Measurements from ENCODE around the gene SEMA6D.

The SEMA6D gene

DNA sequence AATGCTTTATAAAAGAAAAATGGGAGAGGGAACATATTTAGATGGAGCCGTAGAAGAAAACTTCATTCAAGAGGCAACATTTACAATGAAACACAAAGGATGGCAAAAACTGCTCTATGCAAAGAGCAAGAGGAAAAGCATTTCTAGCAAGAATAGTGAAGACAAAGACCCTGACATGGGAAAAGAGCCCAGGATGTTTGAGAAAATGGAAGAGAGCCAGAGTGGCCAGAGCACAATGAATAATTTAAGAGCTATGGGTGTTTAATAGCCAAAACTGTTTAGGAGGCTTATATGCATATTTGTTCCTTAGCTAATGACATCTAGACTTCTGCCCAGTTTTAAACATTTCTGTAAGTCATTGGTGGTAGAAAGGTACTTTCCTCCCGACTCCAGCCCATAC lies 25.4 kb upstream of the SEMA6D start:
- Histone ChIP-seq H3K4me1 (no peaks in the 10 kb centered on the region), H3K27me3 (no peaks in the 10 kb centered on the region), H3K4me3 (ENCODE audit: low read depth, low read length) (no peak overlapping the region), H3K9me3 (no peaks in the 10 kb centered on the region), H3K36me3 (no peaks in the 10 kb centered on the region)
- TF ChIP-seq, protein P1, sequence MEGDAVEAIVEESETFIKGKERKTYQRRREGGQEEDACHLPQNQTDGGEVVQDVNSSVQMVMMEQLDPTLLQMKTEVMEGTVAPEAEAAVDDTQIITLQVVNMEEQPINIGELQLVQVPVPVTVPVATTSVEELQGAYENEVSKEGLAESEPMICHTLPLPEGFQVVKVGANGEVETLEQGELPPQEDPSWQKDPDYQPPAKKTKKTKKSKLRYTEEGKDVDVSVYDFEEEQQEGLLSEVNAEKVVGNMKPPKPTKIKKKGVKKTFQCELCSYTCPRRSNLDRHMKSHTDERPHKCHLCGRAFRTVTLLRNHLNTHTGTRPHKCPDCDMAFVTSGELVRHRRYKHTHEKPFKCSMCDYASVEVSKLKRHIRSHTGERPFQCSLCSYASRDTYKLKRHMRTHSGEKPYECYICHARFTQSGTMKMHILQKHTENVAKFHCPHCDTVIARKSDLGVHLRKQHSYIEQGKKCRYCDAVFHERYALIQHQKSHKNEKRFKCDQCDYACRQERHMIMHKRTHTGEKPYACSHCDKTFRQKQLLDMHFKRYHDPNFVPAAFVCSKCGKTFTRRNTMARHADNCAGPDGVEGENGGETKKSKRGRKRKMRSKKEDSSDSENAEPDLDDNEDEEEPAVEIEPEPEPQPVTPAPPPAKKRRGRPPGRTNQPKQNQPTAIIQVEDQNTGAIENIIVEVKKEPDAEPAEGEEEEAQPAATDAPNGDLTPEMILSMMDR (IDR thresholded peaks at IDR 0.05; ENCODE audit: low read depth, low read length) = no peak
- no peak for DNase-seq

DNA sequence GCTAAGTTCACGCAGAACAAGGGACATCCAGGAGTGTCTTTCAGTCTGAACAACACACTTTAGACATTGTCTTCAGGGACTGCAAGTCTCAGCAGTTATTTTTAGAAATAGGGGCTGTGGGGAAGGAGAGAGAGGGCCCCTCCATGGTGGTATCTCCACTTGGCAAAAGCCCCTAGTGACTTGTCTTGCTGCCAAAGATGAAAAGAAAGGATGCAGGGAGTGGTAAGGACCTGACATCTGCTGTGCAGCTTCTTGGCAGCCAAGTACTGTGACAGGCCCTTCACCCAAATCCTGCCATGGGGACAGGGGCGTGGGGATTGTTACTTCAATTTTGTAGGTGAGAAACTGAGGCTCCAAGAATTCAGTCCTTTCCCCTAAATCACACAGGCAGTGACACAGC lies 21.0 kb upstream of the SEMA6D start:
- TF ChIP-seq, protein P1 (IDR thresholded peaks at IDR 0.05; ENCODE audit: low read depth, low read length) = no peak
- no peaks in the 10 kb centered on the region for H3K9me3 ChIP-seq
- no peak overlapping the region for H3K4me3 ChIP-seq (ENCODE audit: low read depth, low read length)
- no peaks in the 10 kb centered on the region for H3K27me3 ChIP-seq
- H3K4me1 ChIP-seq = no peaks in the 10 kb centered on the region
- H3K36me3 ChIP-seq = no peaks in the 10 kb centered on the region
- no peak for DNase-seq

DNA sequence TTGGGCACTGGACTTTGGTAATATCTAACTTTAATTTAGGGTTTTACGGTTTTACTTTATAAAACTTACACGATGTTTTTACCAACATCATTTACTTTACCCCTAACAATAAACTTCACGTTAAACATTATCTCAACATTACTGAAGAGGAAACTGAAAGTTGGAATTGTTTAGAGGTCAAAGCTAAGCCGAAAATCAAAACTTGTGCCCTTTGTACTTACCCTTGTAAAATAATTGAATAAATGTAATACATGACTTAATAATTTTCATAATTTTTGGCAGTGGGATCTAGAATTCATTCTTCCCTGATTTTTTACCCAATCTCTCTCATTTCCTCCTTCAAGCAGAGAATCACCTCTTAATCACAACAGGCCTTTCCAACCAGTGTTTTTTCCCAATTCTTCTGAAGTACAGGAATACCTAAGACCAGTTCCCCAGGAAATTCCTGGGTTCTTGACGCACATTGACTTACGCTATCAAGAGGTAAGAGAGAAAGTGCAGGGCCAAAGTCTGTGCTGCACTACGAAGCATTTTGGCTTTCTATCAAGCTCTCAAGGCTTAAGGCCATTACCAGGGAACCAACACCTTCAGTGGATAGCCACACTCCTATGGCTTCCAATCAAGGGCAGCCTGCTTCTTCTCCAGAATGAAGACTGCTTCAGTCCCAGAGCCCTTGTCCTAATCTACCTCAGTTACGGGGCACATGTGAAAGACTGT lies 11.9 kb upstream of the SEMA6D start:
- TF ChIP-seq, protein P1 (IDR thresholded peaks at IDR 0.05; ENCODE audit: low read depth, low read length) = no peak
- no peaks in the 10 kb centered on the region for H3K36me3 ChIP-seq
- DNase-seq = no peak
- H3K4me3 ChIP-seq (ENCODE audit: low read depth, low read length) = no peak overlapping the region
- H3K4me1 ChIP-seq = peaks cover 29% of the 10 kb centered on the region
- H3K27me3 ChIP-seq = no peaks in the 10 kb centered on the region
- H3K9me3 ChIP-seq = no peaks in the 10 kb centered on the region

DNA sequence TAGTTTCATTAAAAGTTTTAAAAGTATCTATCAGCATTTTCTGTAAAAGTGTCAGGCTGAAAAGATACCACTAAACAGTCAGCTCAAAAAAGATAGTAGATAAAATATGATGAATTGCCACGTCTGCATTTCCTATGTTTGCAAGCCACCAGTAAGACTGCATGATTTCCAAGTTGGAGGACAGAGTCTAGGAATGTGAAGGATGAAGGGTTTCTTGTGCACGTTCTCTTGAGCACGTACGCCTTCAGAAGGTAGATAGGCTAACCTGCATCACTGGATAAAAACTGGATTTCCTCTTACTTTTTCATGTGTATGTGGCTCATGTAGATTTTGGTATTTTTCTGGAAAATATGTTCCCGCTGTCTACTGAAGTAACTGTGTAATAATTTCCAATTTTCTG lies 9.9 kb upstream of the SEMA6D start:
- no peaks in the 10 kb centered on the region for H3K36me3 ChIP-seq
- TF ChIP-seq, protein P1 (IDR thresholded peaks at IDR 0.05; ENCODE audit: low read depth, low read length) = no peak
- DNase-seq = no peak
- H3K9me3 ChIP-seq = no peaks in the 10 kb centered on the region
- no peaks in the 10 kb centered on the region for H3K27me3 ChIP-seq
- H3K4me1 ChIP-seq = peaks cover 29% of the 10 kb centered on the region
- H3K4me3 ChIP-seq (ENCODE audit: low read depth, low read length) = no peak overlapping the region

DNA sequence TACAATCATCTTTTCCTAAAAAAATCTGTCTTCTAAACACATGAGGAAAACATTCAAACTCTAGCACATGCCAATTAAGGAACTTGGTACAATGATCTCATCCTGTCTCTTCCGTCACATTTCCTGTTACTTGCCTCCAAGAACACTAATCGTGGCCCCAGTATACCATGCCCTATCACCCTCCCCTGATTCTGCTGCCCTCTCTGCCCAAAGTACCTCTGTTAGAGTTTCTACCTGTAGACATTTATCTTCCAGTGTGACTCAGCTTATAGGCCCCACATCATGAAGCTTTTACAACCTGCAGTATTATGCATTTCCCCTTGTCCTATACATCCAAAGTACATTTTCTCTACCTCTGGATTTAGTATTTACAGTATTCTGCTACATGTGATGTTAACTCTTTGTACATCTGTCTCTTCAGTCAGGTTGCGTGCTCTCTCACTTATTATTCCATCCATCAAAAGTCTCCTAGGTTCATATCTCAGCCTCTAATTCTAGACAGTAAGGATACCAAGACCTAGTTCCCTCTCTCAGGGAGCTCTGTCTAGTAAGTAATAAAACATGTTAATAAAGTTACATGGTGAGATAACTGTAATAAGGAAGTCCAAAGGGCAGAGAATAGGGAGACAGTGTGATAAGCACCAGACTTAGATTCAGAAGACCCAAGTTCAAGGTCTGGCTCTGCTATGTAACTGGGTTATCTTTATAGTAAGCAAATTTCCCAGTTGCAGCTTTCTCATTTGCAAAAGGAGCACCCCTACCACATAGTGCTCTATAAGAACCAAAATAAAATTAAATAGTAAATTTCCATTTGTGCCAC lies 8.9 kb upstream of the SEMA6D start:
- no peaks in the 10 kb centered on the region for H3K27me3 ChIP-seq
- no peak for DNase-seq
- TF ChIP-seq, protein P1 (IDR thresholded peaks at IDR 0.05; ENCODE audit: low read depth, low read length) = no peak
- H3K36me3 ChIP-seq = no peaks in the 10 kb centered on the region
- H3K9me3 ChIP-seq = no peaks in the 10 kb centered on the region
- H3K4me1 ChIP-seq = peaks cover 29% of the 10 kb centered on the region
- H3K4me3 ChIP-seq (ENCODE audit: low read depth, low read length) = no peak overlapping the region

DNA sequence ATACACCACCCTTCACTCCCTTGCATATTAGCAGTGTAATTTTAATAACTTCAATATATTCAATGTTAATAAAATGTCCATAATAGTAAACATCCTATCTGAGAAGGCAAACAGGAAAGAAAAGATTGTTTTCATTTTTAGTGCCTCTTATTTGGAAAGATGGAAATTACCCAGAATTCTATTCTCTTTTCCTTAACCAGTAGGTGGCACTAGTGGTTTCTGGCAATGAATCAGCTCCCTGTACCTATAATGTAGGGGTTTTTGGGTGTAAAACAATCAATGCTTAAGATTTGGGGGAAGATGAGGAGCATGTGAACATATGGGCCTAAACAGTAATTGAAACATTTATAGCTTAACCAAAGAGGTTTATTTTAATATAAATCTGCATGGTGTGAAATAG lies 5.7 kb upstream of the SEMA6D start:
- TF ChIP-seq, protein P1 (IDR thresholded peaks at IDR 0.05; ENCODE audit: low read depth, low read length) = peak; percentile 90
- H3K9me3 ChIP-seq = no peaks in the 10 kb centered on the region
- H3K36me3 ChIP-seq = no peaks in the 10 kb centered on the region
- DNase-seq = peak; percentile 25
- no peak overlapping the region for H3K4me3 ChIP-seq (ENCODE audit: low read depth, low read length)
- H3K27me3 ChIP-seq = no peaks in the 10 kb centered on the region
- H3K4me1 ChIP-seq = peaks cover 21% of the 10 kb centered on the region
